Measurements from ENCODE around the gene PRPF39.
"Not testable (repeated sequence)": the region's sequence is repeated elsewhere in the genome, so short reads cannot be mapped to it uniquely, and the experiment has no call there.

PRPF39 gene

GRCh38 chr14:45083976-45084722 is at the start of gene PRPF39:
Gene PRPF39 (plus strand): TSS chr14:45084116. CDS start chr14:45095240, 11,124 bp downstream.
- DNase-seq: peak; percentile 93

GRCh38 chr14:45034730-45035129 is 49.2 kb upstream of the PRPF39 start:
- no peak for DNase-seq

GRCh38 chr14:45038256-45038655 is 45.7 kb upstream of the PRPF39 start:
- DNase-seq: no peak

- no peak for DNase-seq
Measured at GRCh38 chr14:45038865-45039264, 45.1 kb upstream of the PRPF39 start.

- no peak for DNase-seq
Measured at GRCh38 chr14:45039390-45039789, 44.5 kb upstream of the PRPF39 start.

GRCh38 chr14:45041641-45042040 is 42.3 kb upstream of the PRPF39 start:
- DNase-seq: no peak

- no peak for DNase-seq
Measured at GRCh38 chr14:45044638-45045037, 39.3 kb upstream of the PRPF39 start.

GRCh38 chr14:45048385-45048784 is 35.5 kb upstream of the PRPF39 start:
- DNase-seq: no peak

GRCh38 chr14:45051180-45051579 is 32.7 kb upstream of the PRPF39 start:
- DNase-seq: no peak

GRCh38 chr14:45051896-45052295 is 32.0 kb upstream of the PRPF39 start:
- DNase-seq: no peak

- DNase-seq: no peak
Measured at GRCh38 chr14:45057349-45057748, 26.6 kb upstream of the PRPF39 start.

- DNase-seq: no peak
Measured at GRCh38 chr14:45057881-45058364, 26.0 kb upstream of the PRPF39 start.

- no peak for DNase-seq
Measured at GRCh38 chr14:45060551-45060950, 23.4 kb upstream of the PRPF39 start.

GRCh38 chr14:45065540-45065939 is 18.4 kb upstream of the PRPF39 start:
- no peak for DNase-seq

GRCh38 chr14:45065956-45066355 is 18.0 kb upstream of the PRPF39 start:
- DNase-seq: no peak

GRCh38 chr14:45066667-45067066 is 17.2 kb upstream of the PRPF39 start:
- no peak for DNase-seq

GRCh38 chr14:45068396-45068795 is 15.5 kb upstream of the PRPF39 start:
- no peak for DNase-seq

- no peak for DNase-seq
Measured at GRCh38 chr14:45070215-45070614, 13.7 kb upstream of the PRPF39 start.

GRCh38 chr14:45072126-45072525 is 11.8 kb upstream of the PRPF39 start:
- DNase-seq: no peak

- no peak for DNase-seq
Measured at GRCh38 chr14:45073231-45073879, 10.6 kb upstream of the PRPF39 start.

GRCh38 chr14:45078323-45078722 is 5.6 kb upstream of the PRPF39 start:
- DNase-seq: no peak

- DNase-seq: not testable (repeated sequence)
Measured at GRCh38 chr14:45080416-45080968, 3.4 kb upstream of the PRPF39 start.

- not testable (repeated sequence) for DNase-seq
Measured at GRCh38 chr14:45081096-45081495, 2.8 kb upstream of the PRPF39 start.

- DNase-seq: no peak
Measured at GRCh38 chr14:45082420-45082819, 1.5 kb upstream of the PRPF39 start.
